ENCODE measurements around the gene BHLHE23. TPM values are rescaled to one million over a fixed set of nuclear protein-coding genes. Genes with fewer than 3 reads are reported as not detected.
"Not testable (repeated sequence)": the region's sequence is repeated elsewhere in the genome, so short reads cannot be mapped to it uniquely, and the experiment has no call there.

BHLHE23 gene
- polyA plus RNA-seq, 4 donors: not detected

DNA sequence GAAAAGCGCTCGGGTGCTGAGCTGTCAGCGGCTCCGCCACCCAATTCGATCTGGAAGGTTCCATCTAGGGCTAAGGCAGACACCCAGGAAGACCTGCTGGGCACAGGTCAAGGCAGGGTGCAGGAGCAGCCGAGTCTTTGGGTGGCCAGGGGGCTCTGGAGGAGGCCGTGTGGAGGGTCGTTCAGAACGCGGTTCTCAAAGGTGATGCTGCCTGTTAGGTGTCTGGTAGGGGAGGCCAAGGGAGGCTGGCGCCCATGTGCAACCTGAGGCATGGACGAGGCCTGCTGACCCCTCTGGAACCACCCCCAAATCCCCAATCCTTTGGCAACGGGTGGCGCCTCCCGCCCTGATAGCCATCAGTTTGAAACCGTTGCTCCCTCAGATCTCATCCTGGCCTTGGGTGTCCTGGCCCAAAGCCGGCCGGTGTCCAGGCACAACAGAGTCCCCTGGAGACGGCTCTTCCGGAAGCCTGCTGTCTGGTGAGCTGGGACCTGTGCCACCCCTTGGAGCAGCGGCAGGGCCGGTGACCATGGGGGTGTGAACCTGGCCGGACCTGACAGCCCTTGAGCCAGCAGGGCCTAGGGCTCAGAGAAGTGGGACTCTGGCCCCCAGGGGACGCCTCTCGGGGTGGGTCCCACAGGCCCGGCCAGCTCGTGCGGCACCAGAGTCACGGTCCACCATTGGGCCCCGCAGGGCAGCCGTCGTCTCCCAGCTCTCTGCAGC, 43.7 kb downstream of the BHLHE23 start:
- Histone ChIP-seq H3K4me1 (ENCODE audit: control insufficient read depth in 3 of 3, insufficient read depth in 2 of 3, low read depth in 1 of 3, low read length in 2 of 3) (no peaks in the 10 kb centered on the region), H3K27ac (ENCODE audit: low read depth in 1 of 3, low read length in 2 of 3) (no peak overlapping the region), H3K4me3 (ENCODE audit: low read depth in 1 of 3, low read length in 3 of 3) (no peak overlapping the region), H3K36me3 (ENCODE audit: control insufficient read depth in 3 of 3, insufficient read depth in 2 of 3, low read depth in 1 of 3, low read length in 3 of 3) (peaks cover 0 to 47% (median 0%) of the 10 kb centered on the region in 3 donors), H3K27me3 (ENCODE audit: control insufficient read depth in 3 of 3, insufficient read depth in 3 of 3, low read length in 3 of 3) (no peaks in the 10 kb centered on the region), H3K9me3 (ENCODE audit: control insufficient read depth in 2 of 2, insufficient read depth in 1 of 2, low read depth in 1 of 2, low read length in 1 of 2) (no peaks in the 10 kb centered on the region)
- FAIRE-seq (no peak), DNase-seq (no peak)
- 84 to 90% (median 88%) methylated on average over 24 to 32 of the region's 32 CpGs for WGBS, 3 donors

DNA sequence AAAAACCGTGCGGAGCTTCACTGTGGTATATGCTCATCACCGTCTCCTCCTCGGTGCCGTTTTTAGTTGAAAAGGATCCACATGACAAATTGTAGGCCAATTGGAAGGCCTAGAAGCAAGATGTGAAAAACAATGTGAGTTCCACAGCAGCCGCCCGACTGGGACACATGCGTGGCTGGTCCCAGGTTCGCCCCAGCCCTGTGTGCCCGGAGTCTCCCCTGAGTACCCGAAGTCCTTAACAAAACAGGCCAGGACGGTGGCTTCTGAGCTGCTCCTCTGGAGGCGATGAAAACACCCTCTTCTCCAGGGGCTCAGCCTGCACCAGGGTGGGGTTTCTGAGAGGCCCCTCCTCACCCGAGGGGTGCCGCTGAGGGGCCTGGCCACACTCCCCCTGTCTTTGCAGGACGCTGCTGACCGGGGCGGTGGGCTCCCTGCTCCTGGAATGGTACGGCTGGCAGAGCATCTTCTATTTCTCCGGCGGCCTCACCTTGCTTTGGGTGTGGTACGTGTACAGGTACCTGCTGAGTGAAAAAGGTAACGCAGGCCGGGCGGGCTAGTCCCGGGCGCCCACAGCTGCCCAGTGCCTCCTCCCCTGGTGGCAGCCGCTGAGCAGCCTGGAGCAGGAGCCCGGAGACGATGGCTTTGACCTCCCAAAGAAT, 44.4 kb downstream of the BHLHE23 start:
- no peaks in the 10 kb centered on the region for H3K4me1 ChIP-seq (ENCODE audit: control insufficient read depth in 3 of 3, insufficient read depth in 2 of 3, low read depth in 1 of 3, low read length in 2 of 3)
- no peak overlapping the region for H3K27ac ChIP-seq (ENCODE audit: low read depth in 1 of 3, low read length in 2 of 3)
- no peaks in the 10 kb centered on the region for H3K27me3 ChIP-seq (ENCODE audit: control insufficient read depth in 3 of 3, insufficient read depth in 3 of 3, low read length in 3 of 3)
- FAIRE-seq: no peak
- 91 to 93% (median 93%) methylated on average over 29 to 30 of the region's 30 CpGs for WGBS, 3 donors
- no peak for DNase-seq
- peaks cover 0 to 50% (median 0%) of the 10 kb centered on the region in 3 donors for H3K36me3 ChIP-seq (ENCODE audit: control insufficient read depth in 3 of 3, insufficient read depth in 2 of 3, low read depth in 1 of 3, low read length in 3 of 3)
- H3K4me3 ChIP-seq (ENCODE audit: low read depth in 1 of 3, low read length in 3 of 3): no peak overlapping the region
- no peaks in the 10 kb centered on the region for H3K9me3 ChIP-seq (ENCODE audit: control insufficient read depth in 2 of 2, insufficient read depth in 1 of 2, low read depth in 1 of 2, low read length in 1 of 2)

DNA sequence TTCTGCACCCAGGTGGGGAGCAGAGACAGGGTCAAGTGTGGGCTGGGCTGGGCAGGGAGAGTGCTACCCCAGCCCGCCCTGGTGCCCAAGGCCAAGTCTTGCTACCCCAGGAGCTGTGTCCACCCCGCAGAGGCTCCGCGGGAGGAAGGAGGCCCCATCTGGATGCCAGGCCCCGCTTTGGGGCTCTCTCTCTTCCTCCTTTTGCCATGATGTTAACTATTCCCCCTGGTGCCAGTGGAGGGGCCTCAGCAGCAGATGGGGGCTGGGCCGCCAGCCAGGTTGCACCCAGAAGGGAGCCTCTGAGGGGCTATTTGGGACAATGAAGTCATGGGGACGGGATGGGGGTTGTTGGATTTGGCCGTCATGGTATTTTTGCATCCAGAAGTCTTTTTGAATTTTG, 45.0 kb downstream of the BHLHE23 start:
- Histone ChIP-seq H3K27ac (ENCODE audit: low read depth in 1 of 3, low read length in 2 of 3) (no peak overlapping the region), H3K9me3 (ENCODE audit: control insufficient read depth in 2 of 2, insufficient read depth in 1 of 2, low read depth in 1 of 2, low read length in 1 of 2) (no peaks in the 10 kb centered on the region), H3K36me3 (ENCODE audit: control insufficient read depth in 3 of 3, insufficient read depth in 2 of 3, low read depth in 1 of 3, low read length in 3 of 3) (peaks cover 0 to 55% (median 0%) of the 10 kb centered on the region in 3 donors), H3K4me3 (ENCODE audit: low read depth in 1 of 3, low read length in 3 of 3) (no peak overlapping the region), H3K27me3 (ENCODE audit: control insufficient read depth in 3 of 3, insufficient read depth in 3 of 3, low read length in 3 of 3) (no peaks in the 10 kb centered on the region), H3K4me1 (ENCODE audit: control insufficient read depth in 3 of 3, insufficient read depth in 2 of 3, low read depth in 1 of 3, low read length in 2 of 3) (no peaks in the 10 kb centered on the region)
- 89 to 97% (median 96%) methylated on average over 8 of the region's 8 CpGs for WGBS, 3 donors
- FAIRE-seq: no peak
- DNase-seq: no peak

DNA sequence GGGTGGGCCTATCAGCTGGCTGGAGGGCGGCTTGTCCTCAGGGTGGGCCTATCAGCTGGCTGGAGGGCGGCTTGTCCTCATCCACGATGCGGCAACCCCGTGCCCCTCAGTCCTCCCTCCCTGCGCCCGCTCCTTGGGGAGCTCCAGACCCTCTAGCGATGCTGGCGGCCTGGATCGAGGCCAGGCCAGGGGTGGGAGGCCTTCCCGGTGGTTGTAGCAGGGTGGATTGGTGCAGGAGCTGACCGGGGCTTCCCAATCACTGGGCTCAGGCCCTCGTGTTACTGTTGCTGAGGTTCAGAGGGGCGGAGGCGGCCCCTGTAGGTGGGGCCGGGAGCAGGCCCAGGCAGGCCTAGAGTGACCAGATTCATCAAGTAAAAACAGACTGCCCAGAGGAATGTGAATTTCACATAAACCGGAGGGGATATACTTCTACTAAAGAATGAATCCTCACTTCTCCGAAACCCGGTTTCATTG, 45.4 kb downstream of the BHLHE23 start:
- H3K9me3 ChIP-seq (ENCODE audit: control insufficient read depth in 2 of 2, insufficient read depth in 1 of 2, low read depth in 1 of 2, low read length in 1 of 2): no peaks in the 10 kb centered on the region
- no peaks in the 10 kb centered on the region for H3K27me3 ChIP-seq (ENCODE audit: control insufficient read depth in 3 of 3, insufficient read depth in 3 of 3, low read length in 3 of 3)
- H3K4me1 ChIP-seq (ENCODE audit: control insufficient read depth in 3 of 3, insufficient read depth in 2 of 3, low read depth in 1 of 3, low read length in 2 of 3): no peaks in the 10 kb centered on the region
- FAIRE-seq (no peak), DNase-seq (no peak)
- no peak overlapping the region for H3K4me3 ChIP-seq (ENCODE audit: low read depth in 1 of 3, low read length in 3 of 3)
- 85 to 88% (median 87%) methylated on average over 18 to 19 of the region's 19 CpGs for WGBS, 3 donors
- H3K36me3 ChIP-seq (ENCODE audit: control insufficient read depth in 3 of 3, insufficient read depth in 2 of 3, low read depth in 1 of 3, low read length in 3 of 3): peaks cover 0 to 58% (median 0%) of the 10 kb centered on the region in 3 donors
- H3K27ac ChIP-seq (ENCODE audit: low read depth in 1 of 3, low read length in 2 of 3): no peak overlapping the region

DNA sequence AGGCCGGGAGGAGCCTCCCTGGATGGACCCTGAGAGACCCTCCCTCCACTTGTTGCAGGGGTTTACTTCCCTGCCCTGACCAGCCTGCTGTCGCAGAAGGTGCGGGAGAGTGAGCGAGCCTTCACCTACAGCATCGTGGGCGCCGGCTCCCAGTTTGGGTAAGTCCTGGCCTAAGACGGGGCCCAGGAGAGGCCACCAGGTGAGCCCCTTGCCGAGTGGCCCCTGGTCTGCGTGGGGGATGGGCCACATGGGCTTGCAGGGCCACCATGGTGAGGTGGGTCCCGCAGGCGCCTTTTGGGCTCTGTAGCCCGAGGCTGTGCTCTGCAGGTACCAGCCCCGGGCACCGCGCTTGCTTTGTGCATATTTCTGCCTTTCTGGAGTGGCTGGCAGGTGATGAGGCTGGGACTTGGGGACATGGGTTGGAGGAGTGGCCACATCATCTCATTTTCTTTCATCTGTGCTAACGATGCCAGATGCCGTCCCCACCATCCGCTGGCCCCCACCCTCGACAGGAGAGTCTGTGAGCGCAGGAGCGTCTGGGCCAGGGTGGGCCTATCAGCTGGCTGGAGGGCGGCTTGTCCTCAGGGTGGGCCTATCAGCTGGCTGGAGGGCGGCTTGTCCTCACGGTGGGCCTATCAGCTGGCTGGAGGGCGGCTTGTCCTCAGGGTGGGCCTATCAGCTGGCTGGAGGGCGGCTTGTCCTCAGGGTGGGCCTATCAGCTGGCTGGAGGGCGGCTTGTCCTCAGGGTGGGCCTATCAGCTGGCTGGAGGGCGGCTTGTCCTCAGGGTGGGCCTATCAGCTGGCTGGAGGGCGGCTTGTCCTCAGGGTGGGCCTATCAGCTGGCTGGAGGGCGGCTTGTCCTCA, 46.1 kb downstream of the BHLHE23 start:
- not testable (repeated sequence) for FAIRE-seq; H3K4me1 ChIP-seq (ENCODE audit: control insufficient read depth in 3 of 3, insufficient read depth in 2 of 3, low read depth in 1 of 3, low read length in 2 of 3); H3K27me3 ChIP-seq (ENCODE audit: control insufficient read depth in 3 of 3, insufficient read depth in 3 of 3, low read length in 3 of 3); DNase-seq; H3K9me3 ChIP-seq (ENCODE audit: control insufficient read depth in 2 of 2, insufficient read depth in 1 of 2, low read depth in 1 of 2, low read length in 1 of 2); H3K27ac ChIP-seq (ENCODE audit: low read depth in 1 of 3, low read length in 2 of 3); H3K4me3 ChIP-seq (ENCODE audit: low read depth in 1 of 3, low read length in 3 of 3)
- H3K36me3 ChIP-seq (ENCODE audit: control insufficient read depth in 3 of 3, insufficient read depth in 2 of 3, low read depth in 1 of 3, low read length in 3 of 3): peaks cover 0 to 61% (median 0%) of the 10 kb centered on the region in 3 donors
- WGBS, 3 donors: 88 to 90% (median 89%) methylated on average over 23 to 26 of the region's 31 CpGs

DNA sequence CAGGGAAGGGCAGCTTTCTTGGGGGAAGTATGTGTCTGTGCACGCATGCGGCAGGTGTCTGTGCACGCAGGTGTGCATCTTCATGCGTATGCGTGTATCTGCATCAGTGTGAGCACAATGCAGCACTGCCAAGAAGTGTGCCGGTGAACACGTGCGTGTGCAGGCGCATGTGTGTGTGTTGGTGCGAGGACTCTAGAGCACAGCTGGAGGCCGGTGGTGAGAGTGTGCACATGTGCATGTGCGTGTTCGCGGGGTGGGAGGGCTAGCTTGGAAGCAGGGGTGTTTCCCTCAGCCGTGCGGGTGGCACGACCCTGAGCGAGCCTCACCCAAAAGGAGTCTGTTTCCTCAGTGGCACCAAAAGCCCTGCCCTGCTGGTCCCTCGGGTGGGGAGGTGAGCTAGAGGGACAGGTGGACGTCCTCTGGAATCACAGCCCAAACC, 46.7 kb downstream of the BHLHE23 start:
- no peak for FAIRE-seq
- Histone ChIP-seq H3K36me3 (ENCODE audit: control insufficient read depth in 3 of 3, insufficient read depth in 2 of 3, low read depth in 1 of 3, low read length in 3 of 3) (peaks cover 0 to 57% (median 0%) of the 10 kb centered on the region in 3 donors), H3K9me3 (ENCODE audit: control insufficient read depth in 2 of 2, insufficient read depth in 1 of 2, low read depth in 1 of 2, low read length in 1 of 2) (no peaks in the 10 kb centered on the region), H3K4me3 (ENCODE audit: low read depth in 1 of 3, low read length in 3 of 3) (no peak overlapping the region), H3K27me3 (ENCODE audit: control insufficient read depth in 3 of 3, insufficient read depth in 3 of 3, low read length in 3 of 3) (no peaks in the 10 kb centered on the region), H3K4me1 (ENCODE audit: control insufficient read depth in 3 of 3, insufficient read depth in 2 of 3, low read depth in 1 of 3, low read length in 2 of 3) (peaks cover 0 to 6% (median 0%) of the 10 kb centered on the region in 3 donors), H3K27ac (ENCODE audit: low read depth in 1 of 3, low read length in 2 of 3) (no peak overlapping the region)
- DNase-seq: no peak
- 85 to 92% (median 90%) methylated on average over 20 of the region's 20 CpGs for WGBS, 3 donors

DNA sequence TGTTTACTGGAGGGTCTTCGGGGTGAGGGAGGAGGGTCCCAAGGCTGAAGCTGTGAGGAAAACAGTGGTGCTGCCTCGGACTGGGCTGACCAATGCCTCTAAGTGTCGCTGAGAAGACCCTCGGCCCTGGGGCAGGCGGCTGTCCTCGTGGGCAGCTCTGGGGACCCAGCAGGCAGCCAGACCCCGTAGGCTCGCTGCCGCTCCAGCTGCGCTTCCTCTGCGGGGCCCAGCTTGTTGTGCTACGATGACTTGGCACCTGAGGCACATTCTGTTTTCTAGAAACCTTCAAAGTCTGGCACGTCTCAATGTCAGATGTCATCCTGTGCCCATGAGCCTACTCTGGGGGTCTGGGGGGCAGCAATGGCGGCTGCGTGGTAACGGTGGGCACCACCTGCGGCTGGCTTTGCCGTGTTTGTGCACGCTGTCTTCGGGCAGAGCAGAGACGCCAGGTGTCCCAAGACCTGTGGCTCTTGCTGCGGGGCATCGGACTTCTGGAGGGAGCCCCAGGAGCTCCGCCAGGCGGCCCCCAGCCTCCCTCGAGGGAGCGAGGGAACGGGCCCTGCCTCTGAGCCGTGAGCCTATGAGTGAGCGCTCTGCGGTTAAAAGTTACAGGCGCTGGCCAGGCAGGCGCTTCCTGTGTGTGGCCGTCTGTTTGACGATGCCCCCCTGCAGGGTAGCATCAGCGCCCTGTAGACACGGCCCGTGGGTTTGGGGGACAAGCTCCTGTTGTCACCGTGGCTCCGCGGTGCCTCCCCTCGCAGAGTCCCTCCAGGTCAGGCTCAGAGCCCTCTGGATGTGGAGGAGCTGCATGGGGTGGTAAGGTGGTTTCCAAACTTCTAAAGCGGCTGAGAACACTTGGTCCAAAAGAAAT, 47.4 kb downstream of the BHLHE23 start:
- no peak for FAIRE-seq
- no peaks in the 10 kb centered on the region for H3K27me3 ChIP-seq (ENCODE audit: control insufficient read depth in 3 of 3, insufficient read depth in 3 of 3, low read length in 3 of 3)
- H3K9me3 ChIP-seq (ENCODE audit: control insufficient read depth in 2 of 2, insufficient read depth in 1 of 2, low read depth in 1 of 2, low read length in 1 of 2): no peaks in the 10 kb centered on the region
- H3K4me3 ChIP-seq (ENCODE audit: low read depth in 1 of 3, low read length in 3 of 3): no peak overlapping the region
- peaks cover 0 to 10% (median 0%) of the 10 kb centered on the region in 3 donors for H3K4me1 ChIP-seq (ENCODE audit: control insufficient read depth in 3 of 3, insufficient read depth in 2 of 3, low read depth in 1 of 3, low read length in 2 of 3)
- 62 to 83% (median 68%) methylated on average over 41 to 43 of the region's 43 CpGs for WGBS, 3 donors
- DNase-seq: no peak
- H3K27ac ChIP-seq (ENCODE audit: low read depth in 1 of 3, low read length in 2 of 3): no peak overlapping the region
- H3K36me3 ChIP-seq (ENCODE audit: control insufficient read depth in 3 of 3, insufficient read depth in 2 of 3, low read depth in 1 of 3, low read length in 3 of 3): peaks cover 0 to 50% (median 0%) of the 10 kb centered on the region in 3 donors

Measured in small intestine (tissue), 7 donors.